Liver (tissue), 9 donors: Measurements from ENCODE around the gene LEAP2. TPM values are rescaled to one million over a fixed set of nuclear protein-coding genes. Genes with fewer than 3 reads are reported as not detected.

Source experiments
- DNase-seq: peaks from one replicate; pipeline ENCODE4 v3.0.0-alpha.2; 2017; ENCODE audit warnings: low spot score
- H3K27ac ChIP-seq, 2 donors: one replicate each; pipeline ENCODE4 v1.7.0; 2013; ENCODE audit warnings: inconsistent platforms in 2 of 2, low read length in 2 of 2, control low read depth in 1 of 2, low read depth in 1 of 2, mild to moderate bottlenecking in 1 of 2
- H3K27me3 ChIP-seq, 4 donors: one replicate each; pipeline versions ENCODE4 v1.6.1 to v1.7.0; 2013; ENCODE audit warnings: low read length in 3 of 4, inconsistent platforms in 1 of 4, mild to moderate bottlenecking in 1 of 4, moderate library complexity in 1 of 4; ENCODE audit not compliant: control insufficient read depth in 4 of 4, insufficient read depth in 4 of 4
- H3K36me3 ChIP-seq, 4 donors: one replicate each; pipeline versions ENCODE4 v1.6.1 to v1.7.0; 2013; ENCODE audit warnings: low read length in 3 of 4, mild to moderate bottlenecking in 3 of 4, low read depth in 1 of 4, moderate library complexity in 1 of 4; ENCODE audit not compliant: control insufficient read depth in 4 of 4, insufficient read depth in 3 of 4
- H3K4me1 ChIP-seq, 4 donors: one replicate each; pipeline versions ENCODE4 v1.6.1 to v1.7.0; 2013; ENCODE audit warnings: low read length in 3 of 4, mild to moderate bottlenecking in 3 of 4, moderate library complexity in 1 of 4; ENCODE audit not compliant: control insufficient read depth in 4 of 4, insufficient read depth in 4 of 4
- H3K4me3 ChIP-seq, 3 donors: one replicate each; pipeline versions ENCODE4 v1.6.1 to v1.7.0; 2013; ENCODE audit warnings: low read length in 3 of 3, control low read depth in 1 of 3, low read depth in 1 of 3, mild to moderate bottlenecking in 1 of 3
- H3K9ac ChIP-seq, 2 donors: one replicate each; pipeline ENCODE4 v1.7.0; 2013; ENCODE audit warnings: low read length in 2 of 2, mild to moderate bottlenecking in 2 of 2, moderate library complexity in 2 of 2, control low read depth in 1 of 2, low read depth in 1 of 2
- H3K9me3 ChIP-seq, 4 donors: one replicate each; pipeline versions ENCODE4 v1.6.1 to v1.7.0; 2013; ENCODE audit warnings: low read length in 3 of 4; ENCODE audit not compliant: control insufficient read depth in 4 of 4
- ATF3 ChIP-seq: IDR thresholded peaks from 2 replicates; pipeline ENCODE4 v1.6.1; 2016; ENCODE audit warnings: antibody characterized with exemption
- EGR1 ChIP-seq, 2 donors: IDR thresholded peaks; 2 replicates each; pipeline ENCODE4 v1.6.1; 2016 to 2018; ENCODE audit warnings: antibody characterized with exemption in 2 of 2, low read depth in 2 of 2
- FOXA1 ChIP-seq: IDR thresholded peaks from 2 replicates; pipeline ENCODE4 v1.6.1; 2016; ENCODE audit warnings: antibody characterized with exemption
- FOXA2 ChIP-seq: IDR thresholded peaks from 2 replicates; pipeline ENCODE4 v1.6.1; 2016; ENCODE audit warnings: antibody characterized with exemption
- GABPA ChIP-seq, 2 donors: IDR thresholded peaks in 1 of 2; conservative IDR thresholded peaks in 1 of 2; 2 replicates each; pipeline ENCODE4 v1.6.1; 2016; ENCODE audit warnings: antibody characterized with exemption in 2 of 2, mild to moderate bottlenecking in 1 of 2, moderate library complexity in 1 of 2
- HNF4A ChIP-seq, 2 donors: conservative IDR thresholded peaks; 2 replicates each; pipeline ENCODE4 v1.6.1; 2016; ENCODE audit warnings: antibody characterized with exemption in 2 of 2, mild to moderate bottlenecking in 2 of 2
- HNF4G ChIP-seq: IDR thresholded peaks from 2 replicates; pipeline ENCODE4 v1.6.1; 2016; ENCODE audit warnings: antibody characterized with exemption
- JUND ChIP-seq, 2 donors: IDR thresholded peaks; 2 replicates each; pipeline ENCODE4 v1.6.1; 2016; ENCODE audit warnings: antibody characterized with exemption in 2 of 2
- MAX ChIP-seq: IDR thresholded peaks from 2 replicates; pipeline ENCODE4 v1.6.1; 2016; ENCODE audit warnings: antibody characterized with exemption
- NR2F2 ChIP-seq: IDR thresholded peaks from 2 replicates; pipeline ENCODE4 v1.6.1; 2016; ENCODE audit warnings: antibody characterized with exemption
- RAD21 ChIP-seq, 2 donors: IDR thresholded peaks; 2 replicates each; pipeline ENCODE4 v1.6.1; 2016; ENCODE audit warnings: antibody characterized with exemption in 2 of 2, mild to moderate bottlenecking in 2 of 2
- REST ChIP-seq: IDR thresholded peaks from 2 replicates; pipeline ENCODE4 v1.6.1; 2016; ENCODE audit warnings: antibody characterized with exemption, mild to moderate bottlenecking
- RXRA ChIP-seq, 2 donors: IDR thresholded peaks; 2 replicates each; pipeline ENCODE4 v1.6.1; 2017 to 2018; ENCODE audit warnings: antibody characterized with exemption in 2 of 2, mild to moderate bottlenecking in 1 of 2
- TAF1 ChIP-seq: conservative IDR thresholded peaks from 2 replicates; pipeline ENCODE4 v1.6.1; 2016; ENCODE audit warnings: antibody characterized with exemption, mild to moderate bottlenecking
- YY1 ChIP-seq: IDR thresholded peaks from 2 replicates; pipeline ENCODE4 v1.6.1; 2016; ENCODE audit warnings: antibody characterized with exemption, mild to moderate bottlenecking
- ZBTB33 ChIP-seq: IDR thresholded peaks from 2 replicates; pipeline ENCODE4 v1.6.1; 2016; ENCODE audit warnings: antibody characterized with exemption
- WGBS: extraction: QIAGEN DNeasy Blood & Tissue Kit; methylation state at CpG from one replicate; pipeline ENCODE4 v1.1.7; 2013; 5-methylcytosine and 5-hydroxymethylcytosine counted together
- polyA plus RNA-seq, 2 donors: library from polyadenylated mRNA; stranded (reverse) in 1 of 2; unstranded in 1 of 2; fragments of 200-250 nt in 1 of 2; fragments of >200 nt in 1 of 2; fragmentation: Nextera tagmentation in 1 of 2; extraction: Ambion mirVana in 1 of 2; gene quantifications; one replicate each; pipeline versions ENCODE4 v1.2.1 to v1.2.3, GENCODE V29; 2013 to 2015
- total RNA-seq, 2 donors: library from RNA; depleted of rRNA; stranded (reverse); fragments of >200 nt; gene quantifications; one replicate each; pipeline ENCODE4 v1.2.3, GENCODE V29; 2014
- donor health status: healthy.
- donor health status: healthy.
- donor health status: healthy.
- donor health status: healthy.
- donor health status: healthy.

Gene LEAP2
- total and polyA plus RNA-seq, 4 donors = 12.0 to 736 (median 62.4) TPM

- no peak for TF ChIP-seq ATF3
- TF ChIP-seq HNF4G = no peak
Observed at GRCh38 chr5:132860742-132861141, 12.7 kb upstream of the LEAP2 start (continued).

GRCh38 chr5:132865668-132866341, 7.7 kb upstream of the LEAP2 start:
- TF ChIP-seq FOXA2 (no peak), RAD21 (IDR thresholded peaks at IDR 0.05) (no peak), MAX (no peak), JUND (IDR thresholded peaks at IDR 0.05) (no peak), YY1 (no peak), GABPA (IDR thresholded peaks at IDR 0.05 in 1 of 2, conservative IDR thresholded peaks at IDR 0.05 in 1 of 2) (no peak), REST (no peak), NR2F2 (no peak), ZBTB33 (no peak), FOXA1 (no peak), RXRA (IDR thresholded peaks at IDR 0.05) (no peak), HNF4G (no peak), ATF3 (no peak), HNF4A (conservative IDR thresholded peaks at IDR 0.05) (no peak), EGR1 (IDR thresholded peaks at IDR 0.05; ENCODE audit: low read depth in 2 of 2) (no peak), TAF1 (no peak)
- 32% methylated on average over 30 of the region's 30 CpGs for WGBS
- no peak for DNase-seq
- Histone ChIP-seq H3K4me3 (peak overlapping the region; percentile 29 to 71 (median 34)), H3K36me3 (peaks cover 0 to 15% (median 8%) of the 10 kb centered on the region in 4 donors), H3K9me3 (no peaks in the 10 kb centered on the region), H3K4me1 (peaks cover 9 to 36% (median 16%) of the 10 kb centered on the region in 4 donors), H3K9ac (peak overlapping the region; percentile 94 to 99), H3K27me3 (no peaks in the 10 kb centered on the region), H3K27ac (peak overlapping the region; percentile 98 to 99)
